Activated CD4-positive, alpha-beta T cell treated with anti-CD3 and anti-CD28 coated beads, Interleukin-2, amount 50 U/mL, for 24 hours (primary cell): ENCODE measurements around the gene HPX.

Experiments
- DNase-seq, 2 donors: peaks; one replicate each; pipeline ENCODE4 v3.0.0-alpha.2; 2020; ENCODE audit warnings: low read depth in 1 of 2, low spot score in 1 of 2

The HPX gene

DNA sequence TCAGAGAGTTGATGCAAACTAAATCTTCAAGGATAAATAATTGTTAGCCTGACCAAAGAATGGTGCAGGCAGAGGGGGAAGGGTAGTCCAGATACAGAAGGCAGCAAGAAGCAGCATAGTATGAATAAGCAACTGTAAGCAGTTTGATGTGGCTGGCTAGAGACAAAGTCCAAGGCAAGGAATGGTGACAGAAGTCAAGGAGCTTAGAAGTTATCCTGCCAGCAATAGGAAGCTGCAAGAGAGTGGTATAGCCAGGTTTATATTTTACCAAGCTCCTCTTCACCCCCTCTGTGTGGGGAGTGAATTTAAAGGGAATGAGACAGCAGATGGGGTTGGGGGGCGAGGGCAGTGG, 18.3 kb upstream of the HPX start:
- DNase-seq, result no peak

- DNase-seq, result no peak
Observed at GRCh38 chr11:6458352-6459098, 17.7 kb upstream of the HPX start.

DNA sequence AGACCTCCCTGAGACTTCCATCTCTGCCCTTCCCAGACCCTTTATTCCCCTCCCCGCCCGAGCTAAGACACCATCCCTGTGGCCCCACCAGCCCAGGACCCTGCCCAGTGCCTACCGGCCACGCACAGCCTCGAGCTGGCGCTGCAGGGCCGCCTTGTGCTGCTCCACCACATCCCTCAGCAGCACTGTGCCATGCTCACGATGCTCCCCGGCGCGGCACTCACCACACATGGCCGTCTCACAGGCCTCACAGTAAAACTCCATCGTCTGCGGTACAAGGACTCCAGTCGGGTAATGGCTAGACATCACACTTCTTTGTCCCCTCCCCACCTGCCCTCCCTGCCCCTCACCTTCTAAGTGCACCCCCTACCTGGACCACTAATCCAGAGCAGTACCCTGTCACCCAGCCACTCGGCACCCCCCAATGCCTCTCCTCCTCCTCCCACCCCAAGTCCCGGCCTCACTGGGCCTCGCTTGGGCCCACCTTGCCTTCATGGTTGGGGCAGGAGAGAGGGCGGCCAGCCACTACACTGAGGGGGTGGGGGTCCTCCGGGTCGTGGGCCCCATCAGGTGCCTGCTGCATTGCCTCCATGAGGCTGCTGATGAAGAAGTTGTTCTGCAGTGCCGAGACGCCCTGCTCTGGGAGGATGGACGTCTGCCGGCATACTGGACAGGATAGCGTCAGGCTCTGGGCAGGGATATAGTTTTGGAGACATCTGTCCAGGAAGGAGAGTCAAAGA, 17.0 kb upstream of the HPX start:
- DNase-seq, result no peak

DNA sequence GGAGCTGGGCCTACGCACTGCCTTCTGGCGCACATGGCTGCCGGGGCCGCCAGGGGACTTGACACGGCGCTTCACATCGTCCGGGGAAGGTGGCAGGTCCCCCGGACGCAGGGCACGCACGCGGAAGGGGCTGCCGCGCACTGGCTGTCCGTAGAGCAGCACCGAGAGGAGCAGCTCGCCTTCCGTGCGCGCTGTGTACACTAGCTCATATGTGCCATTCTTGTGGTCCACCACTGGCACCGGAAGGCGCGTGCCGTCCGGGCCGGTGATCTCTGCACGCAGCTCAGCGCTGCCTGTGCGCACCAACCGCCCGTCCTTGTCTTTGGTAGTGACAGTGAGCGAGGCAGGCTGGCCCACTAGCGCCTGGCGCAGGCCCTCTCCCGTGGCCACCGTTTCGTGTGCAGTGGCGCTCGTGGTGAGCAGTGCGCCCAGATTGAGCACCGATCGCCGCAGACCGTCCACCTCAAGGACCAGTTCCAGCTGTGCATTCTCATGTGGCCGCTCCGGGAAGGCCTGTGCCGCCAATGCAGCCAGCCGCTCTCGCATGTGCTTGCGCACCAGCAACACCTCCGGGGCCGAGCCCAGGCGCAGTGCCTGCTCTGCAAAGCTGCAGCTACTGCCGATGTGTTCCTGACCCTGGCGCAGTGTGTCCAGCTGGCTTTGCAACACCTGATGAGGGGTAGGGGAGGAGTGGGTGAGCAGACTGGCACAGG, 15.7 kb upstream of the HPX start:
- DNase-seq, result no peak

DNA sequence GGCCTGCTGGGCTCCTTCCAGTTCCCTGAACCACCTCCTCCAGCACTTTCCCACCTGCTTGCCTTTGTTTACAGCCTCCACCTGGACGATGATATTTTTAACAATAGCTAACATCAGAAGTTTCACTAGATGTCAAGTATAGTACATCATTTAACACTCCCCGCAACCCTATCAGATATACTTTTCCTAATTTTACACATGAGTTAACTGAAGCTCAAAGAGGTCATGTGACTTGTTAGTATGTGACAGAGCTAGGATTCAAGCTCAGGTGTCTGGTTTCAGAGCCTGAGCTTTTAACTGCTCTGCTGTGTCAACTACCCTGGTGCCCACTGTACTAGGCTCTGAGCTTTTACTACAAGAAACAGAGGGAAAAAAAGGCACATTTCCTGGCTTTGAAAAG, 14.3 kb upstream of the HPX start:
- DNase-seq, result no peak

DNA sequence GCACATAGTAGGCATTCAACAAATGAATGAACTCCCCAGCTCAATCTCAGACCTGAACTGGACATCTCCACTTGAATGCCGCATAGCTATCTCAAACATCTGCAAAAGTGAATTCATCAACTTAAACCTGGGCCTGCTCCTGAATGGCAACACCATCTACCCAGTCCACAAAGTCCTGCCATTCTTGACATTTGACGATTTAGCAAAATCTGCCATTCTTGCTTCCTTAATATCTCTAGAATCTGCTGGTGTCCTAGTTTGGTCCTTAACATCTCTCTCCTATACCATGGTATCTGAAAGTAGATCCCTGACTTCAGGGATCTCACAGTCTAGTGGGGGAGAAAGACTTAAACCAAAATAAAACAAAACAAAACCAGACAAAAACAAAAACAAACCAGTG, 12.4 kb upstream of the HPX start:
- no peak for DNase-seq

GRCh38 chr11:6452219-6452618, 11.4 kb upstream of the HPX start:
- no peak for DNase-seq

GRCh38 chr11:6448574-6448973, 7.8 kb upstream of the HPX start:
- DNase-seq, result no peak

- peak; percentile 18 to 51 for DNase-seq
Observed at GRCh38 chr11:6443269-6444003, 2.6 kb upstream of the HPX start.

GRCh38 chr11:6442441-6442840, 1.7 kb upstream of the HPX start:
- DNase-seq, result no peak

DNA sequence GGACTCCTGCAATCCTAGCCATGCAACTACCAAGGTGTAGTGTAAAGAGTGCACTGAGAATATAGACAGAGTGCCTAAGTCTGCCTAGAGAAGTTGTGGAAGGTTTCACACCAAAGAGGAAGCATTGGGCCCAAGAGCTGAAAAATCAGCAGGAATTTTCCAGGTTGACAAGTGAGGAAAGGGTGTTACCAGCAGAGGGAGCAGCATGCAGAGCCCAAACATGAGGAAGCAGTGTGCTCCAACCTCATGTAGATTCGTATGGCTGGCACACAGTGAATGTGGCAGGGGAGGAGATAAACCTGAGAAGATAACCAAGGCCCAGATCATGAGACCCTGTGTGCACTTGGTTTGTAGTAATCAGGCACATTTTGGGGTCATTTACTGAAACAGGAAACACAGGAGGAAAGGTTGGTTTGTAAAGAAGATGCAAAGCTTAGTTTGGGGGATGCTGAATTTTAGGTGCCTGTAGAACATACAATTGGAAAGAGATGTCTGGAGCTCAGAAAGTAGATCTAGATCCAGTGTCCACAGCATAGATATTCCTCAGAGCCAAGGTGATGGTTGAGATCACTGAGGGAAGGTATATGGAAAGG, 1.7 kb downstream of the HPX start:
- peak in 1 of 2 donors; percentile 20 for DNase-seq

GRCh38 chr11:6437993-6438392, 2.8 kb downstream of the HPX start:
- DNase-seq, result no peak

DNA sequence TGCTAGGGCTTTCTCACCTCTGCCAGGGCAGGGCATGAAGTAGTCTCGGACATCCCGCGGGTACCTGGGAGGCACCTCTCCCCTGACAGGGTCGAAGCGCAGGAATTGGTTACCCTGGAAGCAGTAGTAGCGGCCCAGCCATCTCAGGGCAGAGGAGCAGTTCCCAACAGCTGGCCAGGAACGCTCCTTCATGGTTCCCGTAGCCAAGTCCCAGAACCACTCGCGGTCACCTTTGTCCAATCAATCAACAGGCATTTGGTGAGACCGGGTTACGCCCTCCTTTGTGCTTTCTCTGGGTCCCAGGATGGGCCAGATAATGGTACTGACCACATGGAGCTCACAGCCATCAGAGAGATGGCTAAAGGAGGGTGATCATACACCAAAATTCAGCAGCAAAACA, 3.4 kb downstream of the HPX start:
- no peak for DNase-seq

- DNase-seq, result no peak
Observed at GRCh38 chr11:6433998-6434660, 6.7 kb downstream of the HPX start.

GRCh38 chr11:6431861-6432260, 8.9 kb downstream of the HPX start:
- no peak for DNase-seq

- DNase-seq, result no peak
Observed at GRCh38 chr11:6427516-6427915, 13.3 kb downstream of the HPX start.

DNA sequence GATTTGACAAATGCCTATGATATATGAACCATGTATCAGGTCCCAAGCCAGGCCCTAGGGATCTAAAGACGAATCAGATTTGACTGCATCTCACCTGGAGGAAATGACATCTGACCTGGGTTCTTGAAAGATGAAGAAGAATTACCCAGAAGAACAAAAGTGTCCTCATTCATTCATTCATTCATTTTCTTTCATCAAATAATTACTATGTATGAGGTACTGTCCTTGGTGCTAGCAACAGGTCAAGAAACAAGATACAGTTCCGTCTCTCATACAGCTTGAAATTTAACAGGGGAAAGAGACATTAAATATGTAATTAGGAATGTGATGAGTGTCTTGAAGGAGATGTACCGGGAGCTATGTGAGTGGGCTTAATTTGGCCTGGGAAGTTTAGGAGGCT, 20.1 kb downstream of the HPX start:
- no peak for DNase-seq

GRCh38 chr11:6419009-6419631, 21.7 kb downstream of the HPX start, which contains the start of gene APBB1:
Gene APBB1 (minus strand): TSS chr11:6419094. CDS start chr11:6411347, 7,747 bp downstream.
- DNase-seq, result peak; percentile 52 to 63

- DNase-seq, result no peak
Observed at GRCh38 chr11:6418557-6419008, 22.2 kb downstream of the HPX start.
